ENCODE results near the gene TMEM94. TPM values are rescaled to one million over a fixed set of nuclear protein-coding genes. Genes with fewer than 3 reads are reported as not detected.

Gene TMEM94
- total RNA-seq, 1 experiment from 2014 or later = 109 TPM

GRCh38 chr17:75524269-75524969, 68.0 kb downstream of the TMEM94 start:
- CTCF ChIA-PET = interaction anchor here (0.5 to 3.2 kb wide), 6 partner anchors 8 to 774 kb away, joined by 3 to 52 read pairs (median 4); partner anchors contain the start of genes SLC25A19 and TSEN54
- POLR2A ChIA-PET = interaction anchor here (0.5 to 1.8 kb wide), 9 partner anchors 8 to 645 kb away, joined by 3 to 26 read pairs (median 6); partner anchors contain the start of genes GRB2, MIF4GD, TMEM94 and TSEN54
- no peaks in the 10 kb centered on the region for H3K27me3 Mint-ChIP-seq (ENCODE audit: insufficient read depth, unreplicated experiment)
- Histone ChIP-seq H3K27me3 (replicated peaks; ENCODE audit: control insufficient read depth, insufficient read depth, low read length) (no peaks in the 10 kb centered on the region), H3K36me3 (ENCODE audit: control insufficient read depth, insufficient read depth, low read length) (no peaks in the 10 kb centered on the region; the same call in 1 of the 2 replicates), H3K9me3 (no peaks in the 10 kb centered on the region), H3K4me1 (peaks cover 5% of the 10 kb centered on the region; the same call in 1 of the 2 replicates), H3K4me3 (ENCODE audit: low read depth, low read length) (peak overlapping the region; percentile 59)
- peak overlapping the region; percentile 92 for H3K4me3 Mint-ChIP-seq (ENCODE audit: unreplicated experiment)
- no peak for TF ChIP-seq CTCF (IDR thresholded peaks at IDR 0.05; ENCODE audit: insufficient read depth in 1 of 2, low read depth in 1 of 2, low read length in 1 of 2, severe bottlenecking in 1 of 2, unreplicated experiment in 1 of 2)
- BruUV-seq (replicated peaks) = TSS peak; percentile 66
- intact Hi-C loops (cut with micrococcal nuclease; ENCODE audit: unreplicated experiment) = loop anchor here (2.0 kb wide), 1 partner anchor 98 kb away; no protein-coding TSS in a partner anchor
- H3K4me1 Mint-ChIP-seq (ENCODE audit: low read depth, unreplicated experiment) = peaks cover 16% of the 10 kb centered on the region
- no peak for DNase-seq
- peak overlapping the region; percentile 57 for H3K27ac Mint-ChIP-seq (ENCODE audit: unreplicated experiment)
- peaks cover 58% of the 10 kb centered on the region for H3K36me3 Mint-ChIP-seq (ENCODE audit: insufficient read depth, unreplicated experiment)
- no peaks in the 10 kb centered on the region for H3K9me3 Mint-ChIP-seq (ENCODE audit: unreplicated experiment)

GRCh38 chr17:75524970-75525805, 68.8 kb downstream of the TMEM94 start, which contains the start of gene LLGL2:
Gene LLGL2 (plus strand): TSS chr17:75525697. CDS start chr17:75543427, 17,730 bp downstream.
- Histone ChIP-seq H3K9me3 (no peaks in the 10 kb centered on the region), H3K27me3 (replicated peaks; ENCODE audit: control insufficient read depth, insufficient read depth, low read length) (no peaks in the 10 kb centered on the region), H3K4me3 (ENCODE audit: low read depth, low read length) (peak within 1 kb of the TSS; percentile 68), H3K36me3 (ENCODE audit: control insufficient read depth, insufficient read depth, low read length) (no peaks in the 10 kb centered on the region; the same call in 1 of the 2 replicates), H3K4me1 (peaks cover 5% of the 10 kb centered on the region; the same call in 1 of the 2 replicates)
- H3K4me1 Mint-ChIP-seq (ENCODE audit: low read depth, unreplicated experiment) = peaks cover 16% of the 10 kb centered on the region
- peaks cover 58% of the 10 kb centered on the region for H3K36me3 Mint-ChIP-seq (ENCODE audit: insufficient read depth, unreplicated experiment)
- ChIA-PET POLR2A (interaction anchor here (0.5 to 1.8 kb wide), 23 partner anchors 8 to 644 kb away, joined by 3 to 26 read pairs (median 4); partner anchors contain the start of genes GRB2, MIF4GD, TMEM94 and TSEN54), CTCF (interaction anchor here (0.5 to 3.2 kb wide), 16 partner anchors 8 to 1444 kb away, joined by 3 to 52 read pairs (median 4); partner anchors contain the start of genes MIF4GD, SLC25A19 and TSEN54)
- H3K9me3 Mint-ChIP-seq (ENCODE audit: unreplicated experiment) = no peaks in the 10 kb centered on the region
- no peaks in the 10 kb centered on the region for H3K27me3 Mint-ChIP-seq (ENCODE audit: insufficient read depth, unreplicated experiment)
- intact Hi-C loops (cut with micrococcal nuclease; ENCODE audit: unreplicated experiment) = loop anchor here (1.0 to 5.0 kb wide), 3 partner anchors 9 to 98 kb away; partner anchors contain the start of genes MYO15B and TSEN54
- peak within 1 kb of the TSS; percentile 76 for H3K27ac Mint-ChIP-seq (ENCODE audit: unreplicated experiment)
- DNase-seq = peak; percentile 95 to 98
- TF ChIP-seq CTCF (IDR thresholded peaks at IDR 0.05; ENCODE audit: insufficient read depth in 1 of 2, low read depth in 1 of 2, low read length in 1 of 2, severe bottlenecking in 1 of 2, unreplicated experiment in 1 of 2) = peak; percentile 47 to 54
- BruUV-seq (replicated peaks) = no TSS peak
- peak within 1 kb of the TSS; percentile 92 for H3K4me3 Mint-ChIP-seq (ENCODE audit: unreplicated experiment)
